Measurements from ENCODE around the gene SMIM14. TPM values are rescaled to one million over a fixed set of nuclear protein-coding genes. Genes with fewer than 3 reads are reported as not detected.
"Not testable (repeated sequence)": the region's sequence is repeated elsewhere in the genome, so short reads cannot be mapped to it uniquely, and the experiment has no call there.

Gene SMIM14
- total and polyA plus RNA-seq, 7 experiments from 2014 or later = 4.6 to 28.5 (median 13.7) TPM

- ATAC-seq (no peak), DNase-seq (no peak)
- Histone ChIP-seq H3K36me3 (ENCODE audit: control insufficient read depth in 2 of 3, insufficient read depth in 3 of 3, low read length in 3 of 3) (peaks cover 0 to 39% (median 0%) of the 10 kb centered on the region in 3 experiments), H3K27ac (ENCODE audit: low read depth, low read length) (no peak overlapping the region), H3K4me3 (ENCODE audit: low read length) (no peak overlapping the region), H3K9me3 (ENCODE audit: control insufficient read depth in 2 of 3, low read length in 3 of 3) (no peaks in the 10 kb centered on the region), H3K27me3 (ENCODE audit: control insufficient read depth in 2 of 2, insufficient read depth in 2 of 2, low read length in 2 of 2) (no peaks in the 10 kb centered on the region), H3K4me1 (ENCODE audit: control insufficient read depth in 2 of 2, insufficient read depth in 2 of 2, low read length in 2 of 2) (no peaks in the 10 kb centered on the region)
- H3K36me3 Mint-ChIP-seq = peaks cover 5 to 31% (median 8%) of the 10 kb centered on the region in 5 donors
- ChIA-PET POLR2A (interaction anchor here (0.7 kb wide), 1 partner anchor 378 kb away, joined by 7 read pairs; no protein-coding TSS in a partner anchor), CTCF (interaction anchor here (0.5 to 0.6 kb wide), 2 partner anchors 12 to 1384 kb away, joined by 3 read pairs; no protein-coding TSS in a partner anchor)
- H3K27ac Mint-ChIP-seq = no peak overlapping the region
- no peaks in the 10 kb centered on the region for H3K27me3 Mint-ChIP-seq
- no peaks in the 10 kb centered on the region for H3K4me1 Mint-ChIP-seq
- H3K4me3 Mint-ChIP-seq = no peak overlapping the region
- H3K9me3 Mint-ChIP-seq = no peaks in the 10 kb centered on the region
- intact Hi-C loops (cut with micrococcal nuclease) = no loop called here
Observed at GRCh38 chr4:39510348-39510929, 128.2 kb downstream of the SMIM14 start.

GRCh38 chr4:39505581-39505980 lies 133.1 kb downstream of the SMIM14 start:
- no peak for ATAC-seq
- no peak overlapping the region for H3K4me3 Mint-ChIP-seq
- Histone ChIP-seq H3K36me3 (ENCODE audit: control insufficient read depth in 2 of 3, insufficient read depth in 3 of 3, low read length in 3 of 3) (peaks cover 5 to 61% (median 6%) of the 10 kb centered on the region in 3 experiments), H3K4me3 (ENCODE audit: low read length) (no peak overlapping the region), H3K27ac (ENCODE audit: low read depth, low read length) (no peak overlapping the region), H3K27me3 (ENCODE audit: control insufficient read depth in 2 of 2, insufficient read depth in 2 of 2, low read length in 2 of 2) (no peaks in the 10 kb centered on the region), H3K9me3 (ENCODE audit: control insufficient read depth in 2 of 3, low read length in 3 of 3) (no peaks in the 10 kb centered on the region), H3K4me1 (ENCODE audit: control insufficient read depth in 2 of 2, insufficient read depth in 2 of 2, low read length in 2 of 2) (no peaks in the 10 kb centered on the region)
- no peak overlapping the region for H3K27ac Mint-ChIP-seq
- H3K36me3 Mint-ChIP-seq = peaks cover 0 to 50% (median 10%) of the 10 kb centered on the region in 5 donors
- no peaks in the 10 kb centered on the region for H3K9me3 Mint-ChIP-seq
- CTCF ChIA-PET = interaction anchor here (1.2 kb wide), 1 partner anchor 36 kb away, joined by 3 read pairs; no protein-coding TSS in a partner anchor
- intact Hi-C loops (cut with micrococcal nuclease) = no loop called here
- POLR2A ChIA-PET = no interaction called here
- H3K4me1 Mint-ChIP-seq = no peaks in the 10 kb centered on the region
- DNase-seq = no peak
- no peaks in the 10 kb centered on the region for H3K27me3 Mint-ChIP-seq

GRCh38 chr4:39504538-39504937 lies 134.1 kb downstream of the SMIM14 start:
- no peaks in the 10 kb centered on the region for H3K4me1 Mint-ChIP-seq
- Histone ChIP-seq H3K9me3 (ENCODE audit: control insufficient read depth in 2 of 3, low read length in 3 of 3) (no peaks in the 10 kb centered on the region), H3K27me3 (ENCODE audit: control insufficient read depth in 2 of 2, insufficient read depth in 2 of 2, low read length in 2 of 2) (no peaks in the 10 kb centered on the region), H3K36me3 (ENCODE audit: control insufficient read depth in 2 of 3, insufficient read depth in 3 of 3, low read length in 3 of 3) (peaks cover 5 to 58% (median 6%) of the 10 kb centered on the region in 3 experiments), H3K4me3 (ENCODE audit: low read length) (no peak overlapping the region), H3K4me1 (ENCODE audit: control insufficient read depth in 2 of 2, insufficient read depth in 2 of 2, low read length in 2 of 2) (no peaks in the 10 kb centered on the region), H3K27ac (ENCODE audit: low read depth, low read length) (no peak overlapping the region)
- peaks cover 0 to 47% (median 12%) of the 10 kb centered on the region in 5 donors for H3K36me3 Mint-ChIP-seq
- H3K27ac Mint-ChIP-seq = no peak overlapping the region
- intact Hi-C loops (cut with micrococcal nuclease) = no loop called here
- H3K27me3 Mint-ChIP-seq = no peaks in the 10 kb centered on the region
- ChIA-PET CTCF (interaction anchor here (1.2 kb wide), 1 partner anchor 35 kb away, joined by 3 read pairs; no protein-coding TSS in a partner anchor), POLR2A (no interaction called here)
- ATAC-seq (no peak), DNase-seq (no peak)
- H3K4me3 Mint-ChIP-seq = no peak overlapping the region
- no peaks in the 10 kb centered on the region for H3K9me3 Mint-ChIP-seq

GRCh38 chr4:39502664-39503035 lies 136.0 kb downstream of the SMIM14 start:
- intact Hi-C loops (cut with micrococcal nuclease); DNase-seq; CTCF ChIA-PET; POLR2A ChIA-PET; H3K4me3 ChIP-seq (ENCODE audit: low read length); H3K4me1 ChIP-seq (ENCODE audit: control insufficient read depth in 2 of 2, insufficient read depth in 2 of 2, low read length in 2 of 2); H3K27me3 ChIP-seq (ENCODE audit: control insufficient read depth in 2 of 2, insufficient read depth in 2 of 2, low read length in 2 of 2); H3K4me3 Mint-ChIP-seq; H3K27me3 Mint-ChIP-seq; H3K9me3 ChIP-seq (ENCODE audit: control insufficient read depth in 2 of 3, low read length in 3 of 3); H3K27ac ChIP-seq (ENCODE audit: low read depth, low read length); ATAC-seq; H3K27ac Mint-ChIP-seq; H3K4me1 Mint-ChIP-seq; H3K9me3 Mint-ChIP-seq: not testable (repeated sequence)
- peaks cover 5 to 44% (median 6%) of the 10 kb centered on the region in 3 experiments for H3K36me3 ChIP-seq (ENCODE audit: control insufficient read depth in 2 of 3, insufficient read depth in 3 of 3, low read length in 3 of 3)
- peaks cover 0 to 44% (median 16%) of the 10 kb centered on the region in 5 donors for H3K36me3 Mint-ChIP-seq

GRCh38 chr4:39502019-39502663 lies 136.5 kb downstream of the SMIM14 start:
- Histone ChIP-seq H3K27ac (ENCODE audit: low read depth, low read length) (no peak overlapping the region), H3K27me3 (ENCODE audit: control insufficient read depth in 2 of 2, insufficient read depth in 2 of 2, low read length in 2 of 2) (no peaks in the 10 kb centered on the region), H3K9me3 (ENCODE audit: control insufficient read depth in 2 of 3, low read length in 3 of 3) (no peaks in the 10 kb centered on the region), H3K4me3 (ENCODE audit: low read length) (no peak overlapping the region), H3K36me3 (ENCODE audit: control insufficient read depth in 2 of 3, insufficient read depth in 3 of 3, low read length in 3 of 3) (peaks cover 5 to 39% (median 6%) of the 10 kb centered on the region in 3 experiments), H3K4me1 (ENCODE audit: control insufficient read depth in 2 of 2, insufficient read depth in 2 of 2, low read length in 2 of 2) (no peaks in the 10 kb centered on the region)
- ChIA-PET CTCF (no interaction called here), POLR2A (no interaction called here)
- ATAC-seq (no peak), DNase-seq (no peak)
- no peaks in the 10 kb centered on the region for H3K27me3 Mint-ChIP-seq
- H3K36me3 Mint-ChIP-seq = peaks cover 0 to 43% (median 16%) of the 10 kb centered on the region in 5 donors
- intact Hi-C loops (cut with micrococcal nuclease) = no loop called here
- H3K27ac Mint-ChIP-seq = no peak overlapping the region
- H3K4me3 Mint-ChIP-seq = no peak overlapping the region
- no peaks in the 10 kb centered on the region for H3K9me3 Mint-ChIP-seq
- no peaks in the 10 kb centered on the region for H3K4me1 Mint-ChIP-seq

GRCh38 chr4:39498727-39499020 lies 140.0 kb downstream of the SMIM14 start:
- CTCF ChIA-PET = no interaction called here
- no peaks in the 10 kb centered on the region for H3K27me3 Mint-ChIP-seq
- intact Hi-C loops (cut with micrococcal nuclease) = no loop called here
- no peaks in the 10 kb centered on the region for H3K4me1 Mint-ChIP-seq
- H3K4me3 Mint-ChIP-seq = no peak overlapping the region
- Histone ChIP-seq H3K4me1 (ENCODE audit: control insufficient read depth in 2 of 2, insufficient read depth in 2 of 2, low read length in 2 of 2) (no peaks in the 10 kb centered on the region), H3K27me3 (ENCODE audit: control insufficient read depth in 2 of 2, insufficient read depth in 2 of 2, low read length in 2 of 2) (no peaks in the 10 kb centered on the region), H3K4me3 (ENCODE audit: low read length) (no peak overlapping the region), H3K27ac (ENCODE audit: low read depth, low read length) (no peak overlapping the region), H3K9me3 (ENCODE audit: control insufficient read depth in 2 of 3, low read length in 3 of 3) (no peaks in the 10 kb centered on the region), H3K36me3 (ENCODE audit: control insufficient read depth in 2 of 3, insufficient read depth in 3 of 3, low read length in 3 of 3) (peaks cover 0 to 14% (median 4%) of the 10 kb centered on the region in 3 experiments)
- ATAC-seq = no peak
- POLR2A ChIA-PET = no interaction called here
- H3K36me3 Mint-ChIP-seq = peaks cover 0 to 30% (median 9%) of the 10 kb centered on the region in 5 donors
- no peaks in the 10 kb centered on the region for H3K9me3 Mint-ChIP-seq
- no peak for DNase-seq
- H3K27ac Mint-ChIP-seq = no peak overlapping the region

Measured in naive thymus-derived CD4-positive, alpha-beta T cell (primary cell).